ENCODE data around the gene HTR6.

HTR6 gene

DNA sequence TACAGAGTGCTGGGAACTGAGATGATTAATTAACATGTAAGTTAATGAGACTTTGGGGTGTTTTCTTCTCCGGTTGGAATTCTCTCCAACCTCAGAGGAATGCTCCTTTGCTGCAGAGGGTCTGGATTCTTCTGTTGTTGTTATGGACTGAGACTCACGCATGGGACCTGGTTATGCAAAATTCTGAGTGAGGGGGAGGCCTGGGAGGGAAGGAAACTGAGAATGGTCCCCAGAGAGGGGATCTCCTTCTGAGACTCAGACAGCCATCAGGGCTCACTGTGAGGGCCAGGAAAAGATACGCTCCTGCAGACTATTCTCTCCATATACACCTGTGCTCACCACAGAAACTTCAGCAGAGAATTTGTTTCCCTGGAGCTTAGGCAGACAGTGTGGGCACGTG lies 56.3 kb downstream of the HTR6 start:
- TF ChIP-seq CREB1 (IDR thresholded peaks at IDR 0.05; ENCODE audit: low read depth) (no peak), FOXM1 (IDR thresholded peaks at IDR 0.05; ENCODE audit: borderline replicate concordance, low read depth) (no peak), RAD21 (IDR thresholded peaks at IDR 0.05; ENCODE audit: low read depth) (no peak), CEBPB (IDR thresholded peaks at IDR 0.05) (no peak), EP300 (IDR thresholded peaks at IDR 0.05; ENCODE audit: borderline replicate concordance) (no peak), NFIC (IDR thresholded peaks at IDR 0.05) (no peak), TEAD4 (IDR thresholded peaks at IDR 0.05) (no peak), YY1 (IDR thresholded peaks at IDR 0.05; ENCODE audit: low read depth) (no peak), ZBTB7A (IDR thresholded peaks at IDR 0.05; ENCODE audit: low read depth) (no peak), TAF1 (IDR thresholded peaks at IDR 0.05; ENCODE audit: low read depth) (no peak), EGR1 (IDR thresholded peaks at IDR 0.05) (no peak), TCF12 (IDR thresholded peaks at IDR 0.05; ENCODE audit: low read depth) (no peak)
- TF ChIP-seq, protein P1, sequence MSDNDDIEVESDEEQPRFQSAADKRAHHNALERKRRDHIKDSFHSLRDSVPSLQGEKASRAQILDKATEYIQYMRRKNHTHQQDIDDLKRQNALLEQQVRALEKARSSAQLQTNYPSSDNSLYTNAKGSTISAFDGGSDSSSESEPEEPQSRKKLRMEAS (IDR thresholded peaks at IDR 0.05), result no peak
- TF ChIP-seq, protein P2, sequence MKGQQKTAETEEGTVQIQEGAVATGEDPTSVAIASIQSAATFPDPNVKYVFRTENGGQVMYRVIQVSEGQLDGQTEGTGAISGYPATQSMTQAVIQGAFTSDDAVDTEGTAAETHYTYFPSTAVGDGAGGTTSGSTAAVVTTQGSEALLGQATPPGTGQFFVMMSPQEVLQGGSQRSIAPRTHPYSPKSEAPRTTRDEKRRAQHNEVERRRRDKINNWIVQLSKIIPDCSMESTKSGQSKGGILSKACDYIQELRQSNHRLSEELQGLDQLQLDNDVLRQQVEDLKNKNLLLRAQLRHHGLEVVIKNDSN (IDR thresholded peaks at IDR 0.05), result no peak
- TF ChIP-seq, protein P3, sequence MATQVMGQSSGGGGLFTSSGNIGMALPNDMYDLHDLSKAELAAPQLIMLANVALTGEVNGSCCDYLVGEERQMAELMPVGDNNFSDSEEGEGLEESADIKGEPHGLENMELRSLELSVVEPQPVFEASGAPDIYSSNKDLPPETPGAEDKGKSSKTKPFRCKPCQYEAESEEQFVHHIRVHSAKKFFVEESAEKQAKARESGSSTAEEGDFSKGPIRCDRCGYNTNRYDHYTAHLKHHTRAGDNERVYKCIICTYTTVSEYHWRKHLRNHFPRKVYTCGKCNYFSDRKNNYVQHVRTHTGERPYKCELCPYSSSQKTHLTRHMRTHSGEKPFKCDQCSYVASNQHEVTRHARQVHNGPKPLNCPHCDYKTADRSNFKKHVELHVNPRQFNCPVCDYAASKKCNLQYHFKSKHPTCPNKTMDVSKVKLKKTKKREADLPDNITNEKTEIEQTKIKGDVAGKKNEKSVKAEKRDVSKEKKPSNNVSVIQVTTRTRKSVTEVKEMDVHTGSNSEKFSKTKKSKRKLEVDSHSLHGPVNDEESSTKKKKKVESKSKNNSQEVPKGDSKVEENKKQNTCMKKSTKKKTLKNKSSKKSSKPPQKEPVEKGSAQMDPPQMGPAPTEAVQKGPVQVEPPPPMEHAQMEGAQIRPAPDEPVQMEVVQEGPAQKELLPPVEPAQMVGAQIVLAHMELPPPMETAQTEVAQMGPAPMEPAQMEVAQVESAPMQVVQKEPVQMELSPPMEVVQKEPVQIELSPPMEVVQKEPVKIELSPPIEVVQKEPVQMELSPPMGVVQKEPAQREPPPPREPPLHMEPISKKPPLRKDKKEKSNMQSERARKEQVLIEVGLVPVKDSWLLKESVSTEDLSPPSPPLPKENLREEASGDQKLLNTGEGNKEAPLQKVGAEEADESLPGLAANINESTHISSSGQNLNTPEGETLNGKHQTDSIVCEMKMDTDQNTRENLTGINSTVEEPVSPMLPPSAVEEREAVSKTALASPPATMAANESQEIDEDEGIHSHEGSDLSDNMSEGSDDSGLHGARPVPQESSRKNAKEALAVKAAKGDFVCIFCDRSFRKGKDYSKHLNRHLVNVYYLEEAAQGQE (IDR thresholded peaks at IDR 0.05; ENCODE audit: low read depth), result no peak

DNA sequence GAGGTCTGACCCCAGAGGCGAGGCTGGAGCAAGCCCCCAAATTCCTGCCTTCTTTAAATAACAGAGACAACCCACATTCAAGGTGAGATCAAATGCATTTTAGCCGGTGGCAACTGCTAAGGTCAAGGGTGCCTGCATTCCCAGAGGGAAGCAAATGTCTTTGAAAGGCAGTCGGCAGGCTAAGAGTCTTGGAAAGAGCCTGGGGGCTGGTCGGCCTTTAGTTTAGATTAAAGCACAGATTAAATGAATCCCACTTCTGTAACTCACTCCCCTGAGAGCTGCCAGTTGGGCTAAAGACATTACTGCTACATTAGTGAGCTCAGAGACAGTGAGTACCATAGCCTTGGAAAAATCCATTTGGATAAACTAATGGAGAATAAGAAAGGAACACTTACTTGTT lies 59.2 kb downstream of the HTR6 start:
- no peak for TF ChIP-seq TEAD4 (IDR thresholded peaks at IDR 0.05)
- no peak for TF ChIP-seq CEBPB (IDR thresholded peaks at IDR 0.05)
- no peak for TF ChIP-seq TAF1 (IDR thresholded peaks at IDR 0.05; ENCODE audit: low read depth)
- no peak for TF ChIP-seq CREB1 (IDR thresholded peaks at IDR 0.05; ENCODE audit: low read depth)
- TF ChIP-seq, protein P1 (IDR thresholded peaks at IDR 0.05), result no peak
- TF ChIP-seq EGR1 (IDR thresholded peaks at IDR 0.05), result no peak
- TF ChIP-seq TCF12 (IDR thresholded peaks at IDR 0.05; ENCODE audit: low read depth), result no peak
- TF ChIP-seq, protein P2 (IDR thresholded peaks at IDR 0.05), result no peak
- TF ChIP-seq, protein P3 (IDR thresholded peaks at IDR 0.05; ENCODE audit: low read depth), result no peak
- TF ChIP-seq NFIC (IDR thresholded peaks at IDR 0.05), result no peak
- no peak for TF ChIP-seq ZBTB7A (IDR thresholded peaks at IDR 0.05; ENCODE audit: low read depth)
- no peak for TF ChIP-seq EP300 (IDR thresholded peaks at IDR 0.05; ENCODE audit: borderline replicate concordance)
- no peak for TF ChIP-seq FOXM1 (IDR thresholded peaks at IDR 0.05; ENCODE audit: borderline replicate concordance, low read depth)
- TF ChIP-seq YY1 (IDR thresholded peaks at IDR 0.05; ENCODE audit: low read depth), result no peak
- no peak for TF ChIP-seq RAD21 (IDR thresholded peaks at IDR 0.05; ENCODE audit: low read depth)

DNA sequence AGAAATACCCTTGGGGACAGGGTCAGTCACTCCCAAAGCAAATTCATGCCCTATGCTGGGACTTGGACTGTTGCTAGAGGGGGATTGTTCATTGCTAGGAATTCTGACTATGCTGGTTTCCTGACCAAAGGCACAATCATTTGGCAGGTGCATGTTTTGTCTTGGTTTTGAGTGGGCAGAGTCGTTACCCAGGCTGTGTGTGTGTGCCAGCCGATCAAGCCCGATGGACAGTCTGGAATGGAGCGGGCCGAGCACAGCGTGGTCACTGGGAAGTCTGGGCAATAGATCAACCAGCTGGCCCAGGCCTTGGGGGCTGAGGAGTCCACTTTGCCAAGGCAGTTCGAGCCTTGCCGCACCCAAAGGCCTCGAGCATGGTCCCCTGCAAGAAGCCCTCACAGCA lies 60.9 kb downstream of the HTR6 start:
- TF ChIP-seq FOXM1 (IDR thresholded peaks at IDR 0.05; ENCODE audit: borderline replicate concordance, low read depth) (no peak), TCF12 (IDR thresholded peaks at IDR 0.05; ENCODE audit: low read depth) (no peak), EGR1 (IDR thresholded peaks at IDR 0.05) (no peak), YY1 (IDR thresholded peaks at IDR 0.05; ENCODE audit: low read depth) (no peak), CEBPB (IDR thresholded peaks at IDR 0.05) (no peak), NFIC (IDR thresholded peaks at IDR 0.05) (no peak), CREB1 (IDR thresholded peaks at IDR 0.05; ENCODE audit: low read depth) (no peak), TAF1 (IDR thresholded peaks at IDR 0.05; ENCODE audit: low read depth) (no peak), TEAD4 (IDR thresholded peaks at IDR 0.05) (no peak), ZBTB7A (IDR thresholded peaks at IDR 0.05; ENCODE audit: low read depth) (no peak), RAD21 (IDR thresholded peaks at IDR 0.05; ENCODE audit: low read depth) (no peak), EP300 (IDR thresholded peaks at IDR 0.05; ENCODE audit: borderline replicate concordance) (no peak)
- TF ChIP-seq, protein P1 (IDR thresholded peaks at IDR 0.05), result no peak
- TF ChIP-seq, protein P3 (IDR thresholded peaks at IDR 0.05; ENCODE audit: low read depth), result no peak
